Stimulated activated CD4-positive, alpha-beta T cell treated with anti-CD3 and anti-CD28 coated beads, Interleukin-2, amount 100 ng/mL, for 24 hours (primary cell): ENCODE measurements around the gene PAX1.

ENCODE experiments used
- DNase-seq, 2 donors: peaks; one replicate each; pipeline ENCODE4 v3.0.0-alpha.2; 2020

The PAX1 gene

GRCh38 chr20:21705575-21706260 is at the start of gene PAX1:
PAX1 (plus strand) TSS chr20:21705664; CDS start chr20:21705713, 49 bp downstream.
- no peak for DNase-seq

GRCh38 chr20:21656308-21657067 is 49.0 kb upstream of the PAX1 start:
- no peak for DNase-seq

- DNase-seq: no peak
Observed at GRCh38 chr20:21661488-21662055, 43.9 kb upstream of the PAX1 start.

GRCh38 chr20:21663465-21663864 is 42.0 kb upstream of the PAX1 start:
- no peak for DNase-seq

GRCh38 chr20:21665687-21666446 is 39.6 kb upstream of the PAX1 start:
- no peak for DNase-seq

GRCh38 chr20:21670126-21670525 is 35.3 kb upstream of the PAX1 start:
- DNase-seq: no peak

GRCh38 chr20:21670981-21671380 is 34.5 kb upstream of the PAX1 start:
- DNase-seq: no peak

GRCh38 chr20:21677261-21677660 is 28.2 kb upstream of the PAX1 start:
- no peak for DNase-seq

- DNase-seq: no peak
Observed at GRCh38 chr20:21677781-21678180, 27.7 kb upstream of the PAX1 start.

- DNase-seq: no peak
Observed at GRCh38 chr20:21681234-21681921, 24.1 kb upstream of the PAX1 start.

GRCh38 chr20:21681922-21682318 is 23.5 kb upstream of the PAX1 start:
- no peak for DNase-seq

GRCh38 chr20:21682521-21682954 is 22.9 kb upstream of the PAX1 start:
- DNase-seq: no peak

- no peak for DNase-seq
Observed at GRCh38 chr20:21684671-21685070, 20.8 kb upstream of the PAX1 start.

GRCh38 chr20:21685981-21686380 is 19.5 kb upstream of the PAX1 start:
- no peak for DNase-seq

- DNase-seq: no peak
Observed at GRCh38 chr20:21693322-21693721, 12.1 kb upstream of the PAX1 start.

GRCh38 chr20:21698494-21699215 is 6.8 kb upstream of the PAX1 start:
- no peak for DNase-seq

GRCh38 chr20:21699216-21699508 is 6.3 kb upstream of the PAX1 start:
- DNase-seq: no peak

- DNase-seq: no peak
Observed at GRCh38 chr20:21701171-21701876, 4.1 kb upstream of the PAX1 start.

- DNase-seq: no peak
Observed at GRCh38 chr20:21702016-21702415, 3.4 kb upstream of the PAX1 start.

GRCh38 chr20:21702553-21703470 is 2.7 kb upstream of the PAX1 start:
- peak; percentile 26 to 76 for DNase-seq
